Subcutaneous abdominal adipose tissue (tissue), 5 donors: Measurements from ENCODE around the gene TIMM44.
"Not testable (repeated sequence)": the region's sequence is repeated elsewhere in the genome, so short reads cannot be mapped to it uniquely, and the experiment has no call there.

ENCODE experiments used
- H3K27ac ChIP-seq: one replicate; pipeline ENCODE4 v1.7.0; 2013; ENCODE audit warnings: low read depth, mild to moderate bottlenecking, inconsistent platforms, low read length, moderate library complexity
- H3K27me3 ChIP-seq, 5 donors: one replicate each; pipeline ENCODE4 v1.7.0; 2013; ENCODE audit warnings: low read length in 5 of 5, inconsistent platforms in 1 of 5; ENCODE audit not compliant: control insufficient read depth in 5 of 5, insufficient read depth in 4 of 5
- H3K36me3 ChIP-seq, 5 donors: one replicate each; pipeline ENCODE4 v1.7.0; 2013; ENCODE audit warnings: low read length in 5 of 5; ENCODE audit not compliant: control insufficient read depth in 5 of 5, insufficient read depth in 5 of 5
- H3K4me1 ChIP-seq, 5 donors: one replicate each; pipeline ENCODE4 v1.7.0; 2013; ENCODE audit warnings: low read length in 5 of 5, mild to moderate bottlenecking in 3 of 5, moderate library complexity in 1 of 5; ENCODE audit not compliant: control insufficient read depth in 5 of 5, insufficient read depth in 5 of 5
- H3K4me3 ChIP-seq, 5 donors: one replicate each; pipeline ENCODE4 v1.7.0; 2013; ENCODE audit warnings: low read length in 5 of 5, low read depth in 1 of 5
- H3K9ac ChIP-seq, 5 donors: one replicate each; pipeline ENCODE4 v1.7.0; 2013; ENCODE audit warnings: low read length in 5 of 5, mild to moderate bottlenecking in 4 of 5, moderate library complexity in 3 of 5
- H3K9me3 ChIP-seq, 5 donors: one replicate each; pipeline ENCODE4 v1.7.0; 2013; ENCODE audit warnings: low read length in 5 of 5; ENCODE audit not compliant: control insufficient read depth in 5 of 5
- donor health status: healthy.
- donor health status: healthy.
- donor health status: healthy.
- donor health status: healthy.
- donor health status: healthy.

Gene TIMM44

GRCh38 chr19:7921302-7921966, 22.0 kb downstream of the TIMM44 start:
- peaks cover 8 to 22% (median 15%) of the 10 kb centered on the region in 5 donors for H3K27me3 ChIP-seq
- peak overlapping the region; percentile 33 to 83 (median 70) for H3K9ac ChIP-seq
- no peaks in the 10 kb centered on the region for H3K9me3 ChIP-seq
- peaks cover 11 to 57% (median 44%) of the 10 kb centered on the region in 5 donors for H3K4me1 ChIP-seq
- H3K27ac ChIP-seq, result peak overlapping the region; percentile 60
- H3K36me3 ChIP-seq, result peaks cover 0 to 15% (median 12%) of the 10 kb centered on the region in 5 donors
- H3K4me3 ChIP-seq, result peak overlapping the region; percentile 71 to 94 (median 83)

- H3K9me3 ChIP-seq, result no peaks in the 10 kb centered on the region
Measured at GRCh38 chr19:7920519-7921301, 22.8 kb downstream of the TIMM44 start.

GRCh38 chr19:7919610-7920518, 23.6 kb downstream of the TIMM44 start, which contains the start of gene SNAPC2:
TSS of gene SNAPC2 (plus strand) at chr19:7920338. CDS start at chr19:7920367, 29 bp downstream.
- peaks cover 0 to 15% (median 12%) of the 10 kb centered on the region in 5 donors for H3K36me3 ChIP-seq
- peak within 1 kb of the TSS; percentile 60 for H3K27ac ChIP-seq
- H3K4me1 ChIP-seq, result peaks cover 11 to 53% (median 43%) of the 10 kb centered on the region in 5 donors
- no peaks in the 10 kb centered on the region for H3K9me3 ChIP-seq
- peak within 1 kb of the TSS; percentile 33 to 83 (median 72) for H3K9ac ChIP-seq
- peak within 1 kb of the TSS; percentile 79 to 94 (median 83) for H3K4me3 ChIP-seq
- peaks cover 19 to 30% (median 28%) of the 10 kb centered on the region in 5 donors for H3K27me3 ChIP-seq

More at GRCh38 chr19:7920519-7921301, 22.8 kb downstream of the TIMM44 start:
- peaks cover 0 to 15% (median 12%) of the 10 kb centered on the region in 5 donors for H3K36me3 ChIP-seq
- peak overlapping the region; percentile 33 to 83 (median 72) for H3K9ac ChIP-seq
- H3K4me3 ChIP-seq, result peak overlapping the region; percentile 79 to 94 (median 83)
- H3K27ac ChIP-seq, result peak overlapping the region; percentile 60
- H3K27me3 ChIP-seq, result peaks cover 12 to 24% (median 20%) of the 10 kb centered on the region in 5 donors
- peaks cover 11 to 60% (median 47%) of the 10 kb centered on the region in 5 donors for H3K4me1 ChIP-seq

- Histone ChIP-seq H3K27me3 (peaks cover 24 to 34% (median 30%) of the 10 kb centered on the region in 5 donors), H3K4me1 (peaks cover 11 to 50% (median 43%) of the 10 kb centered on the region in 5 donors), H3K9me3 (no peaks in the 10 kb centered on the region), H3K4me3 (no peak overlapping the region), H3K27ac (no peak overlapping the region), H3K9ac (no peak overlapping the region), H3K36me3 (peaks cover 0 to 15% (median 12%) of the 10 kb centered on the region in 5 donors)
Measured at GRCh38 chr19:7918615-7919421, 24.6 kb downstream of the TIMM44 start.

- peaks cover 11 to 50% (median 43%) of the 10 kb centered on the region in 5 donors for H3K4me1 ChIP-seq
- H3K27ac ChIP-seq, H3K9me3 ChIP-seq, H3K9ac ChIP-seq: not testable (repeated sequence)
- H3K4me3 ChIP-seq, result peak overlapping the region in 2 of 5 donors; percentile 14 to 51
- H3K36me3 ChIP-seq, result peaks cover 0 to 17% (median 11%) of the 10 kb centered on the region in 5 donors
- peaks cover 24 to 34% (median 30%) of the 10 kb centered on the region in 5 donors for H3K27me3 ChIP-seq
Measured at GRCh38 chr19:7918062-7918614, 25.3 kb downstream of the TIMM44 start.

- Histone ChIP-seq H3K9ac (no peak overlapping the region), H3K4me3 (peak overlapping the region in 3 of 5 donors; percentile 14 to 51 (median 22)), H3K36me3 (peaks cover 0 to 17% (median 10%) of the 10 kb centered on the region in 5 donors), H3K27ac (no peak overlapping the region), H3K4me1 (peaks cover 11 to 50% (median 43%) of the 10 kb centered on the region in 5 donors), H3K9me3 (no peaks in the 10 kb centered on the region), H3K27me3 (peaks cover 24 to 34% (median 30%) of the 10 kb centered on the region in 5 donors)
Measured at GRCh38 chr19:7917267-7918061, 26.0 kb downstream of the TIMM44 start.

- H3K36me3 ChIP-seq, result peaks cover 0 to 16% (median 9%) of the 10 kb centered on the region in 5 donors
- no peaks in the 10 kb centered on the region for H3K9me3 ChIP-seq
- no peak overlapping the region for H3K27ac ChIP-seq
- peaks cover 10 to 46% (median 37%) of the 10 kb centered on the region in 5 donors for H3K4me1 ChIP-seq
- peaks cover 24 to 34% (median 30%) of the 10 kb centered on the region in 5 donors for H3K27me3 ChIP-seq
- H3K9ac ChIP-seq, result no peak overlapping the region
- H3K4me3 ChIP-seq, result peak overlapping the region in 1 of 5 donors; percentile 51
Measured at GRCh38 chr19:7916955-7917266, 26.6 kb downstream of the TIMM44 start.
